SK-N-SH (cell line): Measurements from ENCODE around the gene CPNE8. TPM values are rescaled to one million over a fixed set of nuclear protein-coding genes. Genes with fewer than 3 reads are reported as not detected.

Source experiments
- CTCF ChIA-PET: fragments of 300-600, 350-600 bp; formaldehyde crosslinking; extraction: SDS; loops from one replicate; lab custom pipeline; 2021; lab: Yijun Ruan, JAX
- POLR2A ChIA-PET: fragments of 350-600 bp; sonication (Branson Sonifier 250); formaldehyde crosslinking; extraction: SDS; loops from one replicate; lab custom pipeline; 2020; ENCODE audit warnings: antibody characterized with exemption, inconsistent platforms; lab: Yijun Ruan, JAX
- DNase-seq: peaks from one replicate; pipeline ENCODE4 v3.0.0; 2012
- H2AFZ ChIP-seq: fragments of 200-600 bp; sonication (generic); 2 replicates; pipeline ENCODE4 v1.8.1; 2016; ENCODE audit warnings: antibody characterized with exemption, mild to moderate bottlenecking, low read depth
- H3F3A ChIP-seq: fragments of 200-600 bp; sonication (generic); replicated peaks from 2 replicates; pipeline ENCODE3; 2016; ENCODE audit warnings: antibody characterized with exemption, mild to moderate bottlenecking; ENCODE audit not compliant: insufficient read depth
- H3K27ac ChIP-seq, 2 experiments: fragments of 200-500 bp in 1 of 2; fragments of 200-600 bp in 1 of 2; sonication (Bioruptor generic) in 1 of 2; sonication (generic), shearing (Covaris generic) in 1 of 2; 2 replicates each; pipeline versions ENCODE4 v1.5.1 to v1.6.1; 2014 to 2016; ENCODE audit warnings: low read depth in 2 of 2, inconsistent platforms in 1 of 2, low read length in 1 of 2, mild to moderate bottlenecking in 1 of 2, mixed read lengths in 1 of 2
- H3K27me3 ChIP-seq: fragments of 200-600 bp; sonication (generic), shearing (Covaris generic); 2 replicates; pipeline ENCODE4 v1.6.1; 2016; ENCODE audit warnings: mixed run types; ENCODE audit not compliant: insufficient read depth
- H3K36me3 ChIP-seq, 2 experiments: fragments of 200-500 bp in 1 of 2; fragments of 200-600 bp in 1 of 2; sonication (Bioruptor generic) in 1 of 2; sonication (generic) in 1 of 2; replicated peaks in 1 of 2; 2 replicates each; pipeline versions ENCODE3 to v1.5.1; 2014 to 2016; ENCODE audit warnings: low read length in 1 of 2, mild to moderate bottlenecking in 1 of 2; ENCODE audit not compliant: insufficient read depth in 2 of 2, control insufficient read depth in 1 of 2
- H3K4me1 ChIP-seq, 2 experiments: fragments of 200-500 bp in 1 of 2; fragments of 200-600 bp in 1 of 2; sonication (Bioruptor generic) in 1 of 2; sonication (generic), shearing (Covaris generic) in 1 of 2; 2 replicates each; pipeline versions ENCODE4 v1.5.1 to v1.6.1; 2014 to 2016; ENCODE audit warnings: low read depth in 1 of 2, low read length in 1 of 2, mixed run types in 1 of 2; ENCODE audit not compliant: insufficient read depth in 2 of 2, control insufficient read depth in 1 of 2
- H3K4me2 ChIP-seq: fragments of 200-600 bp; sonication (generic), shearing (Covaris generic); 2 replicates; pipeline ENCODE4 v1.6.1; 2017; ENCODE audit warnings: mixed run types
- H3K4me3 ChIP-seq, 2 experiments: fragments of 200-500 bp in 1 of 2; fragments of 200-600 bp in 1 of 2; sonication (Bioruptor generic) in 1 of 2; sonication (generic), shearing (Covaris generic) in 1 of 2; 2 replicates each; pipeline versions ENCODE4 v1.5.1 to v1.8.1; 2014 to 2016; ENCODE audit warnings: low read depth in 2 of 2, inconsistent platforms in 1 of 2, low read length in 1 of 2, mild to moderate bottlenecking in 1 of 2, mixed read lengths in 1 of 2, moderate library complexity in 1 of 2
- H3K79me2 ChIP-seq: fragments of 200-600 bp; sonication (generic); 2 replicates; pipeline ENCODE4 v1.8.1; 2017; ENCODE audit warnings: mild to moderate bottlenecking; ENCODE audit not compliant: insufficient read depth
- H3K9ac ChIP-seq: fragments of 200-600 bp; sonication (generic); 2 replicates; pipeline ENCODE4 v1.6.1; 2017; ENCODE audit warnings: mixed run types
- H3K9me2 ChIP-seq: fragments of 200-600 bp; sonication (generic); 2 replicates; pipeline ENCODE4 v1.6.1; 2017; ENCODE audit warnings: mixed run types
- H3K9me3 ChIP-seq: fragments of 200-600 bp; sonication (generic); 2 replicates; pipeline ENCODE4 v1.6.1; 2017; ENCODE audit warnings: mixed run types, mild to moderate bottlenecking, moderate library complexity
- H4K20me1 ChIP-seq: fragments of 200-600 bp; sonication (generic); 2 replicates; pipeline ENCODE4 v1.6.1; 2017; ENCODE audit warnings: mild to moderate bottlenecking, mixed run types; ENCODE audit not compliant: insufficient read depth
- CHD2 ChIP-seq: fragments of 150-350 bp; IDR thresholded peaks from 2 replicates; pipeline ENCODE4 v1.6.1; 2018; ENCODE audit warnings: low read length; ENCODE audit not compliant: partially characterized antibody
- ELF1 ChIP-seq: IDR thresholded peaks from 2 replicates; pipeline ENCODE4 v1.4.0; 2012
- FOSL2 ChIP-seq: IDR thresholded peaks from 2 replicates; pipeline ENCODE4 v1.4.0; 2012; ENCODE audit warnings: low read depth, mild to moderate bottlenecking, moderate library complexity, borderline replicate concordance
- GABPA ChIP-seq: IDR thresholded peaks from 2 replicates; pipeline ENCODE4 v1.4.0; 2012; ENCODE audit warnings: low read depth, mild to moderate bottlenecking
- GATA2 ChIP-seq: sonication (generic); formaldehyde crosslinking; IDR thresholded peaks from 2 replicates; pipeline ENCODE4 v1.5.0; 2020; ENCODE audit warnings: mild to moderate bottlenecking, missing genetic modification reagents
- JUND ChIP-seq: IDR thresholded peaks from 2 replicates; pipeline ENCODE4 v1.4.0; 2012
- MEF2A ChIP-seq: IDR thresholded peaks from 2 replicates; pipeline ENCODE4 v1.4.0; 2012; ENCODE audit warnings: low read depth, borderline replicate concordance
- MXI1 ChIP-seq: IDR thresholded peaks from 2 replicates; pipeline ENCODE4 v1.6.1; 2012; ENCODE audit warnings: mild to moderate bottlenecking, low read depth, low read length, improper control_type of control experiment
- POLR2AphosphoS5 ChIP-seq: IDR thresholded peaks from 2 replicates; pipeline ENCODE4 v1.6.1; 2012; ENCODE audit warnings: low read depth, low read length
- RAD21 ChIP-seq: IDR thresholded peaks from 2 replicates; pipeline ENCODE4 v1.6.1; 2012; ENCODE audit warnings: mild to moderate bottlenecking, low read length
- RCOR1 ChIP-seq: fragments of 150-350 bp; IDR thresholded peaks from 2 replicates; pipeline ENCODE4 v1.6.1; 2017; ENCODE audit warnings: antibody characterized with exemption, low read length
- RFX5 ChIP-seq: IDR thresholded peaks from 2 replicates; pipeline ENCODE4 v1.6.1; 2012; ENCODE audit warnings: mild to moderate bottlenecking, improper control_type of control experiment, low read length
- RXRA ChIP-seq: IDR thresholded peaks from 2 replicates; pipeline ENCODE4 v1.4.0; 2012; ENCODE audit warnings: low read depth, mild to moderate bottlenecking, borderline replicate concordance
- SIN3A ChIP-seq: IDR thresholded peaks from 2 replicates; pipeline ENCODE4 v1.6.1; 2012; ENCODE audit warnings: low read depth, mild to moderate bottlenecking, low read length, moderate library complexity, borderline replicate concordance
- SMC3 ChIP-seq: IDR thresholded peaks from 2 replicates; pipeline ENCODE4 v1.6.1; 2012; ENCODE audit warnings: low read depth, low read length, improper control_type of control experiment
- TCF12 ChIP-seq: IDR thresholded peaks from 2 replicates; pipeline ENCODE4 v1.4.0; 2012
- WGBS: methylation state at CpG from one replicate; pipeline ENCODE4 v1.1.6; 2017; ENCODE audit warnings: low lambda C conversion rate; 5-methylcytosine and 5-hydroxymethylcytosine counted together
- polyA plus RNA-seq, 3 experiments: library from polyadenylated mRNA; depleted of rRNA; stranded (reverse); fragments of >200 nt; gene quantifications; 2 replicates each; pipeline ENCODE4 v1.2.3, GENCODE V29; 2012
- TF ChIP-seq, protein P1 (sequence below): IDR thresholded peaks from 2 replicates; pipeline ENCODE4 v1.4.0; 2012; ENCODE audit warnings: low read depth, borderline replicate concordance
- TF ChIP-seq, protein P2 (sequence below): fragments of 150-350 bp; IDR thresholded peaks from 2 replicates; pipeline ENCODE4 v1.6.1; 2016; ENCODE audit warnings: mild to moderate bottlenecking, low read depth, low read length
- TF ChIP-seq, protein P3 (sequence below): fragments of 150-350 bp; IDR thresholded peaks from 2 replicates; pipeline ENCODE4 v1.6.1; 2017; ENCODE audit warnings: antibody characterized with exemption, low read length, low read depth, borderline replicate concordance
- TF ChIP-seq, protein P4 (sequence below): fragments of 200-600 bp; sonication (generic); IDR thresholded peaks from 2 replicates; pipeline ENCODE4 v1.6.1; 2017; ENCODE audit warnings: antibody characterized with exemption, mild to moderate bottlenecking, moderate library complexity

Gene CPNE8
- polyA plus RNA-seq, 1 of the 3 experiments (the other 2 are of a cell fraction), result not detected

DNA sequence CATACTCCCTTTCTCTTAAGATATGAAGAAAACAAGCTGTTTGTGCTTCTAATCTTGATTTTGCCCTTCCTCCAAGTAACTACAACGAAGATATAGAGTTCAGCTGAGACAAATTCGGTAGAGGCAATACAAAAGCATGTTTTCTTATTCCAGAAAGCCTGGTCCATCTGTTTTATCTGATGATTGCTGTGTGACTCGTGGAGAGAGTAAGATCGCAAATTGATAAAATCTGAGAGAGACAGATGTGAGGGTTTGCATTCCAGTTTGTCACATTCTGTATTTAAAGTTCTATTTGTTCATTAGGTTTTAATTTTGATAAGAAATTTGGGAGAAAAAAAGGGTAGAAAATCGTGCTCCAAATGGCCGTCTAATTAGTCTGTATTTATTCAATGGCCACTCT lies 192.1 kb downstream of the CPNE8 start:
- Histone ChIP-seq H4K20me1 (no peaks in the 10 kb centered on the region), H3K36me3 (no peaks in the 10 kb centered on the region), H3F3A (no peaks in the 10 kb centered on the region), H3K9ac (no peak overlapping the region), H3K4me3 (no peak overlapping the region), H2AFZ (no peak overlapping the region), H3K4me2 (no peak overlapping the region), H3K79me2 (no peaks in the 10 kb centered on the region), H3K9me2 (no peaks in the 10 kb centered on the region), H3K4me1 (peaks cover 0 to 2% of the 10 kb centered on the region in 2 experiments; a peak in 1 of 4 replicates), H3K27me3 (no peaks in the 10 kb centered on the region), H3K27ac (no peak overlapping the region), H3K9me3 (no peaks in the 10 kb centered on the region)
- WGBS, result 23% methylated on average over 6 of the region's 6 CpGs
- peak; percentile 15 for DNase-seq
- ChIA-PET CTCF (no interaction called here), POLR2A (no interaction called here)
- TF ChIP-seq ELF1, result no peak
- peak; percentile 20; the same call in 1 of the 2 replicates for TF ChIP-seq MXI1
- TF ChIP-seq GABPA, result no peak
- TF ChIP-seq TCF12, result no peak
- peak; percentile 65 for TF ChIP-seq GATA2 (CRISPR knock-in tag)
- no peak for TF ChIP-seq CHD2
- no peak for TF ChIP-seq RXRA
- TF ChIP-seq, protein P1, sequence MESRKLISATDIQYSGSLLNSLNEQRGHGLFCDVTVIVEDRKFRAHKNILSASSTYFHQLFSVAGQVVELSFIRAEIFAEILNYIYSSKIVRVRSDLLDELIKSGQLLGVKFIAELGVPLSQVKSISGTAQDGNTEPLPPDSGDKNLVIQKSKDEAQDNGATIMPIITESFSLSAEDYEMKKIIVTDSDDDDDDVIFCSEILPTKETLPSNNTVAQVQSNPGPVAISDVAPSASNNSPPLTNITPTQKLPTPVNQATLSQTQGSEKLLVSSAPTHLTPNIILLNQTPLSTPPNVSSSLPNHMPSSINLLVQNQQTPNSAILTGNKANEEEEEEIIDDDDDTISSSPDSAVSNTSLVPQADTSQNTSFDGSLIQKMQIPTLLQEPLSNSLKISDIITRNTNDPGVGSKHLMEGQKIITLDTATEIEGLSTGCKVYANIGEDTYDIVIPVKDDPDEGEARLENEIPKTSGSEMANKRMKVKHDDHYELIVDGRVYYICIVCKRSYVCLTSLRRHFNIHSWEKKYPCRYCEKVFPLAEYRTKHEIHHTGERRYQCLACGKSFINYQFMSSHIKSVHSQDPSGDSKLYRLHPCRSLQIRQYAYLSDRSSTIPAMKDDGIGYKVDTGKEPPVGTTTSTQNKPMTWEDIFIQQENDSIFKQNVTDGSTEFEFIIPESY, result no peak
- TF ChIP-seq, protein P2, sequence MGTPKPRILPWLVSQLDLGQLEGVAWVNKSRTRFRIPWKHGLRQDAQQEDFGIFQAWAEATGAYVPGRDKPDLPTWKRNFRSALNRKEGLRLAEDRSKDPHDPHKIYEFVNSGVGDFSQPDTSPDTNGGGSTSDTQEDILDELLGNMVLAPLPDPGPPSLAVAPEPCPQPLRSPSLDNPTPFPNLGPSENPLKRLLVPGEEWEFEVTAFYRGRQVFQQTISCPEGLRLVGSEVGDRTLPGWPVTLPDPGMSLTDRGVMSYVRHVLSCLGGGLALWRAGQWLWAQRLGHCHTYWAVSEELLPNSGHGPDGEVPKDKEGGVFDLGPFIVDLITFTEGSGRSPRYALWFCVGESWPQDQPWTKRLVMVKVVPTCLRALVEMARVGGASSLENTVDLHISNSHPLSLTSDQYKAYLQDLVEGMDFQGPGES, result no peak
- no peak for TF ChIP-seq FOSL2

DNA sequence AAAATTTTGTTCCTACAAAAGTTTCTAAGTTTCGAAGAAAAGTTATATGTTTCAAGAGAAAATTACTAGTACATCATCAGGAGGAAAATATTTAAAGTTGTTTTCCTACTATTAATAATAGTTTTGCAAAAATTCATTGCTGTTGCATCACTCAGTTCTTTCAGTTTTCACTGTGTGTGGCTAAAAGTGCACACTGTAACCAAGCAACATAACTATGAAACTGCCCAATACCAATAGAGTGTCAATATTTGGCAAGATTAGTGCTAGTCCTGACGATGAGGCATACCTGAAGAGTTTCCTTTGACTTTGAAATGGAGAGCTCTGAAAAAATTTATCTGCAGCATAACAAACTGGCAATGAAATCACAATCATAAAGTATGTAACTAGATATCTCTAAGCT lies 194.3 kb downstream of the CPNE8 start:
- WGBS, result 48% methylated on average over 2 of the region's 2 CpGs
- Histone ChIP-seq H2AFZ (no peak overlapping the region), H3K79me2 (no peaks in the 10 kb centered on the region), H3K27ac (no peak overlapping the region), H3K9me3 (no peaks in the 10 kb centered on the region), H3K4me1 (peaks cover 0 to 2% of the 10 kb centered on the region in 2 experiments; a peak in 1 of 4 replicates), H3K4me2 (no peak overlapping the region), H3K36me3 (no peaks in the 10 kb centered on the region), H3F3A (no peaks in the 10 kb centered on the region), H3K27me3 (no peaks in the 10 kb centered on the region), H3K4me3 (no peak overlapping the region), H4K20me1 (no peaks in the 10 kb centered on the region), H3K9ac (no peak overlapping the region), H3K9me2 (no peaks in the 10 kb centered on the region)
- no peak for DNase-seq
- ChIA-PET CTCF (interaction anchor here (1.0 kb wide), 1 partner anchor 10 kb away, joined by 3 read pairs; no protein-coding TSS in a partner anchor), POLR2A (no interaction called here)
- TF ChIP-seq POLR2AphosphoS5 (no peak), MEF2A (no peak), RFX5 (no peak), RAD21 (no peak), GATA2 (CRISPR knock-in tag) (no peak), RCOR1 (no peak), RXRA (no peak), SMC3 (no peak), SIN3A (no peak), FOSL2 (no peak), TCF12 (no peak), JUND (no peak)
- TF ChIP-seq, protein P3, sequence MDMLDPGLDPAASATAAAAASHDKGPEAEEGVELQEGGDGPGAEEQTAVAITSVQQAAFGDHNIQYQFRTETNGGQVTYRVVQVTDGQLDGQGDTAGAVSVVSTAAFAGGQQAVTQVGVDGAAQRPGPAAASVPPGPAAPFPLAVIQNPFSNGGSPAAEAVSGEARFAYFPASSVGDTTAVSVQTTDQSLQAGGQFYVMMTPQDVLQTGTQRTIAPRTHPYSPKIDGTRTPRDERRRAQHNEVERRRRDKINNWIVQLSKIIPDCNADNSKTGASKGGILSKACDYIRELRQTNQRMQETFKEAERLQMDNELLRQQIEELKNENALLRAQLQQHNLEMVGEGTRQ, result no peak
- TF ChIP-seq, protein P4, sequence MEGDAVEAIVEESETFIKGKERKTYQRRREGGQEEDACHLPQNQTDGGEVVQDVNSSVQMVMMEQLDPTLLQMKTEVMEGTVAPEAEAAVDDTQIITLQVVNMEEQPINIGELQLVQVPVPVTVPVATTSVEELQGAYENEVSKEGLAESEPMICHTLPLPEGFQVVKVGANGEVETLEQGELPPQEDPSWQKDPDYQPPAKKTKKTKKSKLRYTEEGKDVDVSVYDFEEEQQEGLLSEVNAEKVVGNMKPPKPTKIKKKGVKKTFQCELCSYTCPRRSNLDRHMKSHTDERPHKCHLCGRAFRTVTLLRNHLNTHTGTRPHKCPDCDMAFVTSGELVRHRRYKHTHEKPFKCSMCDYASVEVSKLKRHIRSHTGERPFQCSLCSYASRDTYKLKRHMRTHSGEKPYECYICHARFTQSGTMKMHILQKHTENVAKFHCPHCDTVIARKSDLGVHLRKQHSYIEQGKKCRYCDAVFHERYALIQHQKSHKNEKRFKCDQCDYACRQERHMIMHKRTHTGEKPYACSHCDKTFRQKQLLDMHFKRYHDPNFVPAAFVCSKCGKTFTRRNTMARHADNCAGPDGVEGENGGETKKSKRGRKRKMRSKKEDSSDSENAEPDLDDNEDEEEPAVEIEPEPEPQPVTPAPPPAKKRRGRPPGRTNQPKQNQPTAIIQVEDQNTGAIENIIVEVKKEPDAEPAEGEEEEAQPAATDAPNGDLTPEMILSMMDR, result no peak
- TF ChIP-seq, protein P1, result no peak
